SK-MEL-5 (cell line): ENCODE measurements around the gene IAPP. TPM values are rescaled to one million over a fixed set of nuclear protein-coding genes. Genes with fewer than 3 reads are reported as not detected.
"Not testable (repeated sequence)": the region's sequence is repeated elsewhere in the genome, so short reads cannot be mapped to it uniquely, and the experiment has no call there.

Experiments
- DNase-seq: peaks from one replicate; pipeline ENCODE4 v3.0.0-alpha.2; 2016; ENCODE audit warnings: low read depth, low spot score
- in situ Hi-C: cut with HindIII; loops from 2 replicates; pipeline ENCODE4 v1.10.0; 2016; ENCODE audit warnings: low sequenced_read_pairs, high pct_unique_total_duplicates, low pct_unique_long_range_greater_than_20kb
- total RNA-seq: library from RNA; depleted of rRNA; stranded (reverse); fragments of >200 nt; shearing (Covaris generic); gene quantifications from 2 replicates; pipeline ENCODE4 v1.2.3, GENCODE V29; 2014

The IAPP gene
- total RNA-seq, 1 experiment from 2014 or later = not detected

GRCh38 chr12:21360632-21361031 lies 12.1 kb upstream of the IAPP start:
- in situ Hi-C loops, DNase-seq: not testable (repeated sequence)

GRCh38 chr12:21369141-21369980 lies 3.3 kb upstream of the IAPP start:
- in situ Hi-C loops = no loop called here
- DNase-seq = no peak

GRCh38 chr12:21370845-21371449 lies 1.8 kb upstream of the IAPP start:
- DNase-seq = peak; percentile 7
- in situ Hi-C loops = no loop called here

GRCh38 chr12:21379218-21379617 lies 6.5 kb downstream of the IAPP start:
- no peak for DNase-seq
- in situ Hi-C loops = no loop called here

GRCh38 chr12:21381320-21381719 lies 8.6 kb downstream of the IAPP start:
- in situ Hi-C loops, DNase-seq: not testable (repeated sequence)

GRCh38 chr12:21384261-21384660 lies 11.6 kb downstream of the IAPP start:
- in situ Hi-C loops = no loop called here
- no peak for DNase-seq

GRCh38 chr12:21387174-21387573 lies 14.5 kb downstream of the IAPP start:
- in situ Hi-C loops = no loop called here
- no peak for DNase-seq

- in situ Hi-C loops = no loop called here
These were observed 19.7 kb downstream of the IAPP start for GRCh38 chr12:21392384-21392783.

GRCh38 chr12:21394828-21395626 lies 22.3 kb downstream of the IAPP start:
- DNase-seq, in situ Hi-C loops: not testable (repeated sequence)

More at GRCh38 chr12:21392384-21392783, 19.7 kb downstream of the IAPP start:
- DNase-seq = no peak

- no peak for DNase-seq
- in situ Hi-C loops = no loop called here
These were observed 40.9 kb downstream of the IAPP start for GRCh38 chr12:21413369-21414277.

GRCh38 chr12:21416511-21417121 lies 43.9 kb downstream of the IAPP start:
- no peak for DNase-seq
- in situ Hi-C loops = no loop called here

- not testable (repeated sequence) for DNase-seq
These were observed 45.7 kb downstream of the IAPP start for GRCh38 chr12:21418398-21418797.

GRCh38 chr12:21419009-21419699 lies 46.5 kb downstream of the IAPP start:
- DNase-seq, in situ Hi-C loops: not testable (repeated sequence)

More at GRCh38 chr12:21418398-21418797, 45.7 kb downstream of the IAPP start:
- in situ Hi-C loops = not testable (repeated sequence)

GRCh38 chr12:21428241-21428640 lies 55.5 kb downstream of the IAPP start:
- no peak for DNase-seq
- in situ Hi-C loops = no loop called here
